ENCODE data around the gene ANK2. TPM values are rescaled to one million over a fixed set of nuclear protein-coding genes. Genes with fewer than 3 reads are reported as not detected.

The ANK2 gene
- total and polyA plus RNA-seq, 2 of the 13 experiments (the other 11 are each of a cell fraction or from before 2014, with no cell fraction given): 2.7 to 15.1 TPM

DNA sequence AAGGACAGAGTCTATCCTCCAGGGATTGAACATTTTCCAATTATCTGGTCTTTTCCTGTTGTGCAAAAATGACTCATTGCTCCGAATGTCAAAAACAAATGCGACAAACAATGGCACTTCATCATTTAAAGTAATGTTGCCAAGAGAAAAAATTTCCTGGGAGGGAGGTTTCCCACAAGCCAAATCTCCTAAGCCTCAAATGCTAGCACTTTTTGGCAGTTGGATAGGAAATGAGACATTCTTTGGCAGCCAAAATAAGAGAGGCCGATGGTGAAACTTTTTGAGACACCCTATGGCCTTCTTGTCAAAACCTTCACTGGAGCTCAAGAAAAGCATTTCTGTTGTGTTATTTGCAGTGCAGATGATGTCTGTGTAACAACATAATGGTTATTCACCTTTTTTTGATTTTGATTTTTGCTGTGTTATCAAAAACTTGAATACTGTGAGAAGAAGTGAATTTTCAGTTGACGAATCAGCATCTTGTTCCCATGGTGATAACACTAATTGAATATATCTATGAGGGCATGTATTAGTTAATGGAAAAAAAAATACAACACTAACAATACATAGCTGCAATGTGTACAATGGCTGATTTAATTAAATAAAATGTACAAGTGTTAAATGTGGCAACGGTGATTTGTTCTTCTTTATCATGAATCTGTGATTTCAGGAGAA lies 333.8 kb downstream of the ANK2 start:
- Histone ChIP-seq H3K4me3 (replicated peaks in 1 of 3; ENCODE audit: insufficient read depth in 1 of 3, low read depth in 2 of 3, low read length in 3 of 3) (no peak overlapping the region), H3K27ac (ENCODE audit: extremely low read length, insufficient read depth, low read length) (no peak overlapping the region), H3K36me3 (replicated peaks in 1 of 2; ENCODE audit: control insufficient read depth in 1 of 2, insufficient read depth in 2 of 2, low read length in 2 of 2) (no peaks in the 10 kb centered on the region), H3K4me2 (ENCODE audit: low read depth, low read length) (no peak overlapping the region), H3K4me1 (ENCODE audit: insufficient read depth, low read length) (no peaks in the 10 kb centered on the region), H4K20me1 (ENCODE audit: insufficient read depth, low read length) (no peaks in the 10 kb centered on the region), H3K9ac (ENCODE audit: insufficient read depth, low read depth, low read length) (no peak overlapping the region), H3K27me3 (ENCODE audit: control insufficient read depth in 1 of 2, insufficient read depth in 2 of 2, low read length in 2 of 2) (no peaks in the 10 kb centered on the region; a peak in 1 of 5 replicates), H3K9me3 (ENCODE audit: low read length) (no peaks in the 10 kb centered on the region), H2AFZ (ENCODE audit: low read length) (no peak overlapping the region), H3K79me2 (ENCODE audit: insufficient read depth, low read length) (no peaks in the 10 kb centered on the region)
- FAIRE-seq: no peak
- CTCF ChIA-PET (ENCODE audit: low intra/inter-chr PET ratio, low total read pairs): no interaction called here
- in situ Hi-C loops (cut with HindIII; ENCODE audit: extremely low pct_ligation_motif_present, low pct_unique_long_range_greater_than_20kb): no loop called here
- WGBS (ENCODE audit: low lambda C conversion rate): 94% methylated on average over 5 of the region's 5 CpGs
- intact Hi-C loops (cut with micrococcal nuclease; ENCODE audit: unreplicated experiment): no loop called here
- POLR2A ChIA-PET: no interaction called here
- TF ChIP-seq MAFK (conservative IDR thresholded peaks at IDR 0.05 in 1 of 2, IDR thresholded peaks at IDR 0.05 in 1 of 2; ENCODE audit: low read length in 2 of 2) (peak in 1 of 2 experiments; percentile 55; a peak in 2 of 4 replicates), RFXAP (CRISPR knock-in tag; IDR thresholded peaks at IDR 0.05; ENCODE audit: borderline replicate concordance) (no peak), MAFF (IDR thresholded peaks at IDR 0.05; ENCODE audit: low read depth, low read length) (0 out of 2 replicates have a peak, but pooled peaks have one; percentile 39)
- no peak for DNase-seq (ENCODE audit: low spot score)
- BruUV-seq (replicated peaks): no TSS peak
- no peak for ATAC-seq

DNA sequence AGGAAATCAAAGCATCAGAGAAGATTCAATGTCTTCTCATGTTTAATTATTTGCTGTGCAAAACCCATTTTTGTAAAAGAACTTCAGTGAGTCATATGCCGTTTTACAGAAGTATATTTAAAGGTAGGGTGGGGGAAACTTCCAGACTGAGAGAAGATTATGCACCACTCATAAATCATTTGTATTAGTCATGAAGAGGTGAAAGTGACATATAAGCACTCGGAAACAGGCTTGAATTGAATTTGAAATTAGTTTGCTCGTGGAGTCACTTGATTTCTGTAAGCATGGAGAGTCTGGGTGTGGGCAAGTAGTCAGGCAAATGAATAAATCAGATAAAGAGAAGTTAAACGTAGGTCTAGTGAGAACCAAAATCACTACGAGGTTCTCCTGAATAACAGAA lies 335.1 kb downstream of the ANK2 start:
- in situ Hi-C loops (cut with HindIII; ENCODE audit: extremely low pct_ligation_motif_present, low pct_unique_long_range_greater_than_20kb) (no loop called here), intact Hi-C loops (cut with micrococcal nuclease; ENCODE audit: unreplicated experiment) (no loop called here)
- H3K9me3 ChIP-seq (ENCODE audit: low read length): no peaks in the 10 kb centered on the region
- no peaks in the 10 kb centered on the region for H4K20me1 ChIP-seq (ENCODE audit: insufficient read depth, low read length)
- ChIA-PET CTCF (ENCODE audit: low intra/inter-chr PET ratio, low total read pairs) (no interaction called here), POLR2A (no interaction called here)
- no peak for FAIRE-seq
- 51% methylated on average over 5 of the region's 5 CpGs for WGBS (ENCODE audit: low lambda C conversion rate)
- no TSS peak for BruUV-seq (replicated peaks)
- no peak overlapping the region for H3K4me3 ChIP-seq (replicated peaks in 1 of 3; ENCODE audit: insufficient read depth in 1 of 3, low read depth in 2 of 3, low read length in 3 of 3)
- no peaks in the 10 kb centered on the region; a peak in 1 of 5 replicates for H3K27me3 ChIP-seq (ENCODE audit: control insufficient read depth in 1 of 2, insufficient read depth in 2 of 2, low read length in 2 of 2)
- no peaks in the 10 kb centered on the region for H3K4me1 ChIP-seq (ENCODE audit: insufficient read depth, low read length)
- no peak overlapping the region for H3K27ac ChIP-seq (ENCODE audit: extremely low read length, insufficient read depth, low read length)
- no peak for ATAC-seq
- H3K36me3 ChIP-seq (replicated peaks in 1 of 2; ENCODE audit: control insufficient read depth in 1 of 2, insufficient read depth in 2 of 2, low read length in 2 of 2): no peaks in the 10 kb centered on the region
- no peak overlapping the region for H3K4me2 ChIP-seq (ENCODE audit: low read depth, low read length)
- H2AFZ ChIP-seq (ENCODE audit: low read length): no peak overlapping the region
- no peak for DNase-seq (ENCODE audit: low spot score)
- TF ChIP-seq ZNF441 (CRISPR knock-in tag; IDR thresholded peaks at IDR 0.05; ENCODE audit: borderline replicate concordance) (no peak), RNF2 (conservative IDR thresholded peaks at IDR 0.05; ENCODE audit: low read depth) (no peak), ZNF121 (CRISPR knock-in tag; IDR thresholded peaks at IDR 0.05) (no peak), PREB (CRISPR knock-in tag; IDR thresholded peaks at IDR 0.05) (no peak), NCOA2 (CRISPR knock-in tag; IDR thresholded peaks at IDR 0.05) (no peak), NRL (CRISPR knock-in tag; IDR thresholded peaks at IDR 0.05; ENCODE audit: borderline replicate concordance) (no peak), ZNF7 (CRISPR knock-in tag; IDR thresholded peaks at IDR 0.05) (no peak), AHR (CRISPR knock-in tag; IDR thresholded peaks at IDR 0.05) (no peak), DNMT1 (CRISPR knock-in tag; IDR thresholded peaks at IDR 0.05) (no peak)
- TF ChIP-seq, protein P1, sequence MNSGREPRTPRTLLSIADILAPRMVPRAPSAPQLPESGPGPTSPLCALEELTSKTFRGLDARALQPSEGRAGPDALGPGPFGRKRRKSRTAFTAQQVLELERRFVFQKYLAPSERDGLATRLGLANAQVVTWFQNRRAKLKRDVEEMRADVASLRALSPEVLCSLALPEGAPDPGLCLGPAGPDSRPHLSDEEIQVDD (CRISPR knock-in tag; IDR thresholded peaks at IDR 0.05; ENCODE audit: borderline replicate concordance): no peak
- TF ChIP-seq, protein P2, sequence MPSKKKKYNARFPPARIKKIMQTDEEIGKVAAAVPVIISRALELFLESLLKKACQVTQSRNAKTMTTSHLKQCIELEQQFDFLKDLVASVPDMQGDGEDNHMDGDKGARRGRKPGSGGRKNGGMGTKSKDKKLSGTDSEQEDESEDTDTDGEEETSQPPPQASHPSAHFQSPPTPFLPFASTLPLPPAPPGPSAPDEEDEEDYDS (CRISPR knock-in tag; IDR thresholded peaks at IDR 0.05): no peak
- no peak overlapping the region for H3K9ac ChIP-seq (ENCODE audit: insufficient read depth, low read depth, low read length)
- no peaks in the 10 kb centered on the region for H3K79me2 ChIP-seq (ENCODE audit: insufficient read depth, low read length)
